ENCODE results near the gene ENO3.

DNA sequence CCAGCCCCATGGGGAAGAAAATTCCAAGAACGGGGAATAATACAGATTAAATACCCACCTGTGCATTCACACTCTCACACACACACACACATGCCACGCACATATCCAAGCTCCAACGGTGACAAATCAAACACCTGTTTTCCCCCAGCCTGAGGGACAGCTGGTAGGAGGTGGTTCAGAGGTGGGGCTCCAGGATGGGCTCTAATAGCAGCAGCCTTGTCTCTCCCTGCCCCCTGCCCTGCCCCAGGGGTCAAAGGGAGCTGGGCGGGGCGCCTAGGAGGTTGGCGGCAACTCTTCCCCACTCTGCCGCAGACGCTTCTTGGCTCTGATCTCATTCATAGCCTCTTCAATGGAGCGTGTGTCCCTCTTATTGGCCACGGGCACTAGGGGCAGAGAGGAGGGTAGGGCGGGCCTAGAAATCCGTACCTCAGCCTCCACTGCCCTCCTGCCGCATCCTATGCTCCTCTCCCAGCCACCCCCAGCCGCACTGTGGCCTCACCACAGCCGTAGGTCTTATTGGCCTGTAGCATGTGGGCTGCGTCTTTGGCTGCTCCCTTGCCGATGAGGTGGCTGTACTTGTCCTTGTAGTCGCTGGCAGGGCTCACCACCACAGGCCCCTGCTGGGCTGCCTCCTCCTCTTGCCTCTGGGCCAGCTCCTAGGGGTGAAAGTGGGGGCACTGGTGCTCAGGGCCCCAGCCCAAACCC is 8.5 kb downstream of the ENO3 start:
- TF ChIP-seq EZH2 (IDR thresholded peaks at IDR 0.05; ENCODE audit: insufficient read depth, poor library complexity, severe bottlenecking) (no peak), EZH2phosphoT487 (IDR thresholded peaks at IDR 0.05; ENCODE audit: insufficient read depth, low read depth) (no peak)

Data from GM23248 (cell line).